Uterus (tissue), 2 donors: ENCODE data around the gene CPLX1.

Experiments used
- POLR2A ChIP-seq, 2 donors: fragments of 450-650 bp; IDR thresholded peaks; one replicate each; pipeline ENCODE4 v1.6.1; 2016; ENCODE audit warnings: antibody characterized with exemption in 2 of 2, mild to moderate bottlenecking in 1 of 2, moderate library complexity in 1 of 2
- TF ChIP-seq, protein P1 (sequence below), 4 experiments: fragments of 200-600 bp in 2 of 4; fragments of 450-650 bp in 2 of 4; sonication (generic) in 2 of 4; IDR thresholded peaks; one replicate each; pipeline ENCODE4 v1.5.1; 2016 to 2019; ENCODE audit warnings: antibody characterized with exemption in 4 of 4, mild to moderate bottlenecking in 2 of 4, moderate library complexity in 1 of 4

DNA sequence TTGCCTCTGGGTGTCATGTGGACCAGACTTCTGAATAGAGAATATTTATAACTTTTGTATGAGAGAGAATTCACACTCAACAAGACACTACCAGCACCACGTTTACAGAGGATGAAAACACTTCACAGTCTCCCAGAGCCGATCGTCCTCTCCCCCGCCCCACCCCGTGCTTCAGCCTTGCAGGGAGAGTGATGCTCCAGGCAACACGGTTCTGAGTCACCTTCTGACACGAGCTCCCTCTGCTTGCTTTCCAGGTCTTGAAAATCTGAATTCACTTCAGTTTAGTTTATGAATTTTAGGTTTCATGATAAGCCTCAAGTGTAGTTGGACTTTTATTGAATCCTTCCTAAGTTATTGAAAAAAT is 59.8 kb downstream of the CPLX1 start:
- TF ChIP-seq, protein P1, sequence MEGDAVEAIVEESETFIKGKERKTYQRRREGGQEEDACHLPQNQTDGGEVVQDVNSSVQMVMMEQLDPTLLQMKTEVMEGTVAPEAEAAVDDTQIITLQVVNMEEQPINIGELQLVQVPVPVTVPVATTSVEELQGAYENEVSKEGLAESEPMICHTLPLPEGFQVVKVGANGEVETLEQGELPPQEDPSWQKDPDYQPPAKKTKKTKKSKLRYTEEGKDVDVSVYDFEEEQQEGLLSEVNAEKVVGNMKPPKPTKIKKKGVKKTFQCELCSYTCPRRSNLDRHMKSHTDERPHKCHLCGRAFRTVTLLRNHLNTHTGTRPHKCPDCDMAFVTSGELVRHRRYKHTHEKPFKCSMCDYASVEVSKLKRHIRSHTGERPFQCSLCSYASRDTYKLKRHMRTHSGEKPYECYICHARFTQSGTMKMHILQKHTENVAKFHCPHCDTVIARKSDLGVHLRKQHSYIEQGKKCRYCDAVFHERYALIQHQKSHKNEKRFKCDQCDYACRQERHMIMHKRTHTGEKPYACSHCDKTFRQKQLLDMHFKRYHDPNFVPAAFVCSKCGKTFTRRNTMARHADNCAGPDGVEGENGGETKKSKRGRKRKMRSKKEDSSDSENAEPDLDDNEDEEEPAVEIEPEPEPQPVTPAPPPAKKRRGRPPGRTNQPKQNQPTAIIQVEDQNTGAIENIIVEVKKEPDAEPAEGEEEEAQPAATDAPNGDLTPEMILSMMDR (IDR thresholded peaks at IDR 0.05): no peak
- TF ChIP-seq POLR2A (IDR thresholded peaks at IDR 0.05): no peak
